H1 (cell line): ENCODE results near the gene WDR7.

Source experiments
- BRCA1 ChIP-seq: IDR thresholded peaks from 2 replicates; pipeline ENCODE4 v1.6.1; 2012; ENCODE audit warnings: low read depth, low read length, improper control_type of control experiment
- CHD2 ChIP-seq: IDR thresholded peaks from 2 replicates; pipeline ENCODE4 v1.6.1; 2012; ENCODE audit warnings: low read length, improper control_type of control experiment
- CTCF ChIP-seq, 3 experiments: IDR thresholded peaks; 1 replicate in 2 of 3; 2 replicates in 1 of 3; pipeline versions ENCODE4 v1.5.1 to v1.6.1; 2011; ENCODE audit warnings: low read length in 3 of 3, mild to moderate bottlenecking in 3 of 3, inconsistent platforms in 2 of 3, low read depth in 1 of 3, moderate library complexity in 1 of 3; ENCODE audit not compliant: insufficient read depth in 1 of 3; ENCODE audit errors: control extremely low read depth in 1 of 3
- EP300 ChIP-seq, 2 experiments: IDR thresholded peaks; 1 replicate in 1 of 2; 2 replicates in 1 of 2; pipeline ENCODE4 v1.6.1; 2011 to 2012; ENCODE audit warnings: low read depth in 2 of 2, low read length in 2 of 2, mild to moderate bottlenecking in 2 of 2, borderline replicate concordance in 1 of 2, inconsistent platforms in 1 of 2, moderate library complexity in 1 of 2
- EZH2 ChIP-seq: fragments of 200-600 bp; sonication (generic); IDR thresholded peaks from 2 replicates; pipeline ENCODE4 v1.7.1; 2012; ENCODE audit warnings: low read depth, mild to moderate bottlenecking, moderate library complexity, low read length, inconsistent platforms; ENCODE audit not compliant: severe bottlenecking
- JUND ChIP-seq: IDR thresholded peaks from 2 replicates; pipeline ENCODE4 v1.6.1; 2011; ENCODE audit warnings: mild to moderate bottlenecking, improper control_type of control experiment, low read length
- POLR2A ChIP-seq, 2 experiments: IDR thresholded peaks; 1 replicate in 1 of 2; 2 replicates in 1 of 2; pipeline ENCODE4 v1.6.1; 2011; ENCODE audit warnings: low read depth in 2 of 2, low read length in 2 of 2, mild to moderate bottlenecking in 2 of 2; ENCODE audit errors: control extremely low read depth in 1 of 2
- POLR2AphosphoS5 ChIP-seq: IDR thresholded peaks from 2 replicates; pipeline ENCODE4 v1.6.1; 2011; ENCODE audit warnings: low read depth, low read length
- RAD21 ChIP-seq, 2 experiments: IDR thresholded peaks in 1 of 2; conservative IDR thresholded peaks in 1 of 2; 2 replicates each; pipeline ENCODE4 v1.6.1; 2011; ENCODE audit warnings: low read depth in 2 of 2, low read length in 2 of 2, improper control_type of control experiment in 1 of 2, inconsistent platforms in 1 of 2, mild to moderate bottlenecking in 1 of 2, moderate library complexity in 1 of 2
- SAP30 ChIP-seq: fragments of 300-600 bp; sonication (generic); IDR thresholded peaks from 2 replicates; pipeline ENCODE4 v1.7.1; 2012; ENCODE audit warnings: low read length, moderate library complexity, mild to moderate bottlenecking, inconsistent platforms; ENCODE audit not compliant: insufficient read depth, insufficient replicate concordance
- SP1 ChIP-seq: IDR thresholded peaks from 2 replicates; pipeline ENCODE4 v1.6.1; 2011; ENCODE audit warnings: low read depth, low read length
- YY1 ChIP-seq: IDR thresholded peaks from 2 replicates; pipeline ENCODE4 v1.6.1; 2011; ENCODE audit warnings: low read depth, mild to moderate bottlenecking, low read length

- TF ChIP-seq SP1 (no peak), EZH2 (no peak), CHD2 (no peak), JUND (no peak), CTCF (IDR thresholded peaks at IDR 0.05; ENCODE audit: control extremely low read depth in 1 of 3, insufficient read depth in 1 of 3, low read depth in 1 of 3, low read length in 3 of 3) (no peak), BRCA1 (no peak), POLR2A (IDR thresholded peaks at IDR 0.05; ENCODE audit: control extremely low read depth in 1 of 2, low read depth in 2 of 2, low read length in 2 of 2) (no peak), POLR2AphosphoS5 (no peak), EP300 (IDR thresholded peaks at IDR 0.05; ENCODE audit: borderline replicate concordance in 1 of 2, low read depth in 2 of 2, low read length in 2 of 2) (no peak), YY1 (no peak), SAP30 (no peak), RAD21 (IDR thresholded peaks at IDR 0.05 in 1 of 2, conservative IDR thresholded peaks at IDR 0.05 in 1 of 2; ENCODE audit: low read depth in 2 of 2, low read length in 2 of 2) (no peak)
Observed at GRCh38 chr18:56676639-56677038, 25.5 kb downstream of the WDR7 start.
